ENCODE measurements around the gene AAK1. TPM values are rescaled to one million over a fixed set of nuclear protein-coding genes. Genes with fewer than 3 reads are reported as not detected.
"Not testable (repeated sequence)": the region's sequence is repeated elsewhere in the genome, so short reads cannot be mapped to it uniquely, and the experiment has no call there.

AAK1 gene
- total and polyA plus RNA-seq, 2 experiments from 2014 or later = 39.0 to 52.4 TPM

GRCh38 chr2:69663860-69664259 is 20.3 kb upstream of the AAK1 start:
- H3K9me2 ChIP-seq (ENCODE audit: insufficient read depth) = no peaks in the 10 kb centered on the region
- no peaks in the 10 kb centered on the region for H3K36me3 ChIP-seq (ENCODE audit: insufficient read depth)
- Mint-ChIP-seq H3K4me3 (no peak overlapping the region), H3K27me3 (ENCODE audit: insufficient read depth, low read depth, poor library complexity) (no peaks in the 10 kb centered on the region), H3K4me1 (peaks cover 2% of the 10 kb centered on the region; the same call in 2 of the 3 replicates), H3K36me3 (ENCODE audit: low read depth) (no peaks in the 10 kb centered on the region), H3K27ac (no peak overlapping the region), H3K9me3 (0 out of 3 replicates have a peak, but pooled peaks cover 5% of the 10 kb centered on the region)
- TF ChIP-seq ETS1 (IDR thresholded peaks at IDR 0.05) (no peak), EZH2 (IDR thresholded peaks at IDR 0.05; ENCODE audit: low read depth, unreplicated experiment) (no peak), EZH2phosphoT487 (IDR thresholded peaks at IDR 0.05; ENCODE audit: unreplicated experiment) (no peak), ZNF331 (CRISPR knock-in tag; IDR thresholded peaks at IDR 0.05; ENCODE audit: low read depth) (no peak), NANOG (IDR thresholded peaks at IDR 0.05; ENCODE audit: borderline replicate concordance) (no peak), CREB1 (CRISPR knock-in tag; IDR thresholded peaks at IDR 0.05; ENCODE audit: low read depth) (no peak), ZNF462 (CRISPR knock-in tag; IDR thresholded peaks at IDR 0.05) (no peak), REST (IDR thresholded peaks at IDR 0.05; ENCODE audit: unreplicated experiment) (no peak), POLR2AphosphoS5 (IDR thresholded peaks at IDR 0.05; ENCODE audit: low read depth) (no peak), CTCF (conservative IDR thresholded peaks at IDR 0.05; ENCODE audit: low read depth in 2 of 2) (no peak)
- no peak overlapping the region for H3K4me2 ChIP-seq
- H3K4me1 ChIP-seq (ENCODE audit: insufficient read depth) = peaks cover 8% of the 10 kb centered on the region
- no peaks in the 10 kb centered on the region for H3K79me2 ChIP-seq (replicated peaks; ENCODE audit: insufficient read depth)
- DNase-seq (ENCODE audit: low spot score) (no peak), ATAC-seq (no peak)
- no peak overlapping the region for H2AFZ ChIP-seq
- no peaks in the 10 kb centered on the region for H3F3A ChIP-seq (replicated peaks; ENCODE audit: low read depth)
- H3K4me3 ChIP-seq = no peak overlapping the region
- H3K27ac ChIP-seq (ENCODE audit: low read depth) = no peak overlapping the region
- no peaks in the 10 kb centered on the region for H3K27me3 ChIP-seq (ENCODE audit: insufficient read depth)
- H4K20me1 ChIP-seq (replicated peaks; ENCODE audit: insufficient read depth) = no peaks in the 10 kb centered on the region

- H3K4me1 ChIP-seq (ENCODE audit: insufficient read depth); H3K9me3 Mint-ChIP-seq; H3K4me3 ChIP-seq; H3F3A ChIP-seq (replicated peaks; ENCODE audit: low read depth); ATAC-seq; DNase-seq (ENCODE audit: low spot score); H3K79me2 ChIP-seq (replicated peaks; ENCODE audit: insufficient read depth); H3K27ac ChIP-seq (ENCODE audit: low read depth); H3K36me3 Mint-ChIP-seq (ENCODE audit: low read depth); H3K36me3 ChIP-seq (ENCODE audit: insufficient read depth); H3K4me3 Mint-ChIP-seq; H3K27me3 Mint-ChIP-seq (ENCODE audit: insufficient read depth, low read depth, poor library complexity); H4K20me1 ChIP-seq (replicated peaks; ENCODE audit: insufficient read depth); H3K27ac Mint-ChIP-seq; H3K27me3 ChIP-seq (ENCODE audit: insufficient read depth); H3K4me1 Mint-ChIP-seq; H3K4me2 ChIP-seq; H3K9me2 ChIP-seq (ENCODE audit: insufficient read depth); H2AFZ ChIP-seq: not testable (repeated sequence)
These were observed 19.0 kb upstream of the AAK1 start for GRCh38 chr2:69662547-69662946.

Measured in GM23338 (cell line).